ENCODE measurements around the gene CLRN3.

CLRN3 gene

DNA sequence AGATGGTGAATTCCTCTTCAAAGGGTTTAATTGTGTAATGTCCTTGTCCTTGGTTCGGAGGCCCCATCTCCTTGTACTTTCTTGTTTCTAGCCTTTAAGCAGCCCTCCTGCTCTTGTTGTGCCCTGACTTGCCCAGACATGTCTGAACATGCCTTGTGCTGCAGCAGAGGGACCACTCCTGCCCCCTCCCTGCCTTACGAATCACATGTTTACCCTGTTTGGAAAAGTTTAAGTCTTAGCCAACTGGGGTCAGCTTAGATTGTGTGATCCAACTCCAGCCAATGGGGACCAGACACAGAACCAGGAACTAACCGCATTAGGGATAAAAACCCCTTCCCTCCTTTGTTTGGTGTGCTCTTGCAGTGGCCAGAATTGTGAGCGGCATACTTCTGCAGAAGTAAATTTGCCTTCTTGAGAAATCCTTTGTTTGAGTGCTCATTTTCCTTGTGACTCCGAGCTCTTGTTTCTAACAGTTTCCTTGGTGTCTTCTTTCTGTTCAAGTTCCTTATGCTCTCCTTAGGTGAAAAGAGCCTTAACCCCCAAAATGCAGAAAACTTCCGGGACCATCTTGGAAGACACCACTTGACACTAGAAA lies 29.4 kb downstream of the CLRN3 start:
- no peaks in the 10 kb centered on the region for H3K36me3 ChIP-seq (ENCODE audit: insufficient read depth, low read depth, low read length)
- no peak overlapping the region for H3K27ac ChIP-seq (ENCODE audit: low read length)
- H3K9ac ChIP-seq (ENCODE audit: low read depth, low read length) = no peak overlapping the region
- peaks cover 15% of the 10 kb centered on the region for H3K9me3 ChIP-seq (ENCODE audit: insufficient read depth, low read depth, low read length)
- no peaks in the 10 kb centered on the region for H3K27me3 ChIP-seq (ENCODE audit: insufficient read depth, low read length)
- H3K4me3 ChIP-seq (ENCODE audit: low read length) = no peak overlapping the region
- H3K4me1 ChIP-seq (ENCODE audit: insufficient read depth, low read length) = no peaks in the 10 kb centered on the region

DNA sequence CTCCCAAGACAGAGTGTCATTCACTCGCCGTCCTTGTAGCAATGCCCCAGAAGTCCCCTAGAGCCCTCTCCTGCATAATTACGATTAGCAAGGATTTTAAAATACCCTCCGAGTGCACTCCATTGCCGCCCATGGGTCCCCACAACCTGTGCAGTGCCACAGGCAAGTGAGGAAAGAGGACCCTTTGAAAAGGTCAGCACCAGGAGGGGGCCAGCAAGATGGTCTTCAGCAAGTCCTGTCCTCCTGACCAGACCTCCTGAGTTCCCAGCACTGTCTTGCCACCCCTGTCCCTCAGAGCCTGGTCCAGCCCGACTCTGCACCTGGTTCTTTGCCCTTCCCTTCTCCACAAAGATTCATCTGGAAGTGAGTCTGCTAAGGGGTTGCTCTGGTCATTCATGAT lies 32.1 kb downstream of the CLRN3 start:
- no peaks in the 10 kb centered on the region for H3K27me3 ChIP-seq (ENCODE audit: insufficient read depth, low read length)
- H3K4me1 ChIP-seq (ENCODE audit: insufficient read depth, low read length) = no peaks in the 10 kb centered on the region
- H3K27ac ChIP-seq (ENCODE audit: low read length) = no peak overlapping the region
- peaks cover 15% of the 10 kb centered on the region for H3K9me3 ChIP-seq (ENCODE audit: insufficient read depth, low read depth, low read length)
- H3K36me3 ChIP-seq (ENCODE audit: insufficient read depth, low read depth, low read length) = no peaks in the 10 kb centered on the region
- H3K9ac ChIP-seq (ENCODE audit: low read depth, low read length) = no peak overlapping the region
- no peak overlapping the region for H3K4me3 ChIP-seq (ENCODE audit: low read length)

DNA sequence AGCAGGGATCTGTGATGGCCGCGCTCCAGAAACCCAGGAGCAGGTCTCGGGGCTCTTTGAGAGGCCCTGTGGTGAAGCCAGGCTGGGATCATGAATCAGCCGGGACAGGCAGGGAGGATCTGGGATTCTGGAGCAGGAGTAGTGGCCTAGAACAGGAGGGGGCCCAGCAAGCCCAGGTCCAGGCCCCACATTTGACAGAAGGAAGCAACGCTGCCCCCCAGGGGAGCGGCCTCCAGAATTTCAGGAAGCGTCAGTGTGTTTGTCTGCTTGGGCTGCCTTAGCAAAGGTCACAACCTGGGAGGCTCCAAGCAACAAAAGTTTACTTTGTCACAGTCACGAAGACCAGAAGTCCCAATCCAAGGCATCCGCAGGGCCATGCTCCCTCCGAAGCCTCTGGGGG lies 36.8 kb downstream of the CLRN3 start:
- no peak overlapping the region for H3K27ac ChIP-seq (ENCODE audit: low read length)
- no peak overlapping the region for H3K9ac ChIP-seq (ENCODE audit: low read depth, low read length)
- no peaks in the 10 kb centered on the region; the same call in 1 of the 2 replicates for H3K27me3 ChIP-seq (ENCODE audit: insufficient read depth, low read length)

DNA sequence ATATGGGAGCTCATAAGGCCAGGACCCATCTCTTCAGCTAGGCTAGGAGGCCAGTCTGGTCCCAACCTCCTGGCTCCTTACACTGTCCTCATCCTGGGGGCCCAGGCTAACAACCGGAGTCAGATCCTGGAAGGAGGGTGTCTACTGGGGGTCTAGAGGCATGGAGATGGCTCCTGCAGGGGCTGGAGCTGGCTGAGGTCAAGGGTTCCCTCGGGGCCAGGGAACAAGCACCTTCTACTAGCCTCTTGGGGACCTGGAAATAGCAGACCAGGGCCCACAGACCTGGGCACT lies 37.2 kb downstream of the CLRN3 start:
- Histone ChIP-seq H3K27ac (ENCODE audit: low read length) (no peak overlapping the region), H3K27me3 (ENCODE audit: insufficient read depth, low read length) (no peaks in the 10 kb centered on the region; the same call in 1 of the 2 replicates), H3K9ac (ENCODE audit: low read depth, low read length) (no peak overlapping the region), H3K4me1 (ENCODE audit: insufficient read depth, low read length) (no peaks in the 10 kb centered on the region; the same call in 1 of the 2 replicates), H3K4me3 (ENCODE audit: low read length) (no peak overlapping the region), H3K9me3 (ENCODE audit: insufficient read depth, low read depth, low read length) (no peaks in the 10 kb centered on the region), H3K36me3 (ENCODE audit: insufficient read depth, low read depth, low read length) (no peaks in the 10 kb centered on the region)

More for the DNA sequence above, 36.8 kb downstream of the CLRN3 start:
- Histone ChIP-seq H3K4me1 (ENCODE audit: insufficient read depth, low read length) (no peaks in the 10 kb centered on the region), H3K36me3 (ENCODE audit: insufficient read depth, low read depth, low read length) (no peaks in the 10 kb centered on the region), H3K9me3 (ENCODE audit: insufficient read depth, low read depth, low read length) (no peaks in the 10 kb centered on the region), H3K4me3 (ENCODE audit: low read length) (no peak overlapping the region)

DNA sequence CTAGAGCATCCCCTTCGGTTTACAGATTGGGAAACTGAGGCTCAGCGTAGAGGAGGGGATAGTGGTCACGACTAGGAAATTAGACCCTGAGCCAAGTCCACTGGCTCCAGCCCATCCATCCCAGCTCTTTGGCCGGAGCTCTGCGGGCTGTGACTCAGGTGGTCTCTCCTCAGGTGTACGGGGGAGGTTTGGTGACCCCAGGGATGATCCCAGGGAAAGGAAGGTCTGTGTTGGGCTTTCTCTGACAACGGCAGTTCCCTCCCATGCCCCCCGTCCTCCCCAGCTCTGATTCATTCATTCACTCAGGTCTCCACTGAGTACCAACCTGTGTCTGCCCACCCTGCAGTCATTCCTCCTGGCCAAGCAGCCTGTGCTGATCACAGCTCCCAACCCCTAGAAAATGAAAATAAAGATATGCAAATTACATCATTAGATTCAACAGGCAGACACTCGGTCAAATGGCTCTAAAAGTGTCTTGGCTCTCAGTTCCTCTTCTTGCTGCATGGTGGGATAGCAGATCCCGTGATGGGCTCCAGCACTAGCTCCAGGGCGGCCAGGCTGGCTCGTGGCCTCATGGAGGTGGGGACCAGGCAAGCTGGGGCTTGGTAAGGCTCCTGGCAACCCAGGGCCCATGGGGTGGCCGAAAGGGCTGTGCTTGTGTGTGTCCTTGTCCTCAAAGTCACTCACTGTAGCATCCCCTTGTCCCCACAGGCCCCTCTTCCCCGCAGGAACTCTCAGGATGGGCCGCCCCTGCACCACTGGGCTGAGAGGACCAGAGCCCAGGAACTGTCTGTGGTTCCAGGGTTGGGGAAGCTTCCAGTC lies 37.8 kb downstream of the CLRN3 start:
- no peaks in the 10 kb centered on the region; the same call in 1 of the 2 replicates for H3K27me3 ChIP-seq (ENCODE audit: insufficient read depth, low read length)
- no peak overlapping the region for H3K27ac ChIP-seq (ENCODE audit: low read length)
- H3K4me1 ChIP-seq (ENCODE audit: insufficient read depth, low read length) = peaks cover 4% of the 10 kb centered on the region; the same call in 1 of the 2 replicates
- H3K4me3 ChIP-seq (ENCODE audit: low read length) = no peak overlapping the region
- H3K36me3 ChIP-seq (ENCODE audit: insufficient read depth, low read depth, low read length) = no peaks in the 10 kb centered on the region
- no peaks in the 10 kb centered on the region for H3K9me3 ChIP-seq (ENCODE audit: insufficient read depth, low read depth, low read length)
- no peak overlapping the region for H3K9ac ChIP-seq (ENCODE audit: low read depth, low read length)

DNA sequence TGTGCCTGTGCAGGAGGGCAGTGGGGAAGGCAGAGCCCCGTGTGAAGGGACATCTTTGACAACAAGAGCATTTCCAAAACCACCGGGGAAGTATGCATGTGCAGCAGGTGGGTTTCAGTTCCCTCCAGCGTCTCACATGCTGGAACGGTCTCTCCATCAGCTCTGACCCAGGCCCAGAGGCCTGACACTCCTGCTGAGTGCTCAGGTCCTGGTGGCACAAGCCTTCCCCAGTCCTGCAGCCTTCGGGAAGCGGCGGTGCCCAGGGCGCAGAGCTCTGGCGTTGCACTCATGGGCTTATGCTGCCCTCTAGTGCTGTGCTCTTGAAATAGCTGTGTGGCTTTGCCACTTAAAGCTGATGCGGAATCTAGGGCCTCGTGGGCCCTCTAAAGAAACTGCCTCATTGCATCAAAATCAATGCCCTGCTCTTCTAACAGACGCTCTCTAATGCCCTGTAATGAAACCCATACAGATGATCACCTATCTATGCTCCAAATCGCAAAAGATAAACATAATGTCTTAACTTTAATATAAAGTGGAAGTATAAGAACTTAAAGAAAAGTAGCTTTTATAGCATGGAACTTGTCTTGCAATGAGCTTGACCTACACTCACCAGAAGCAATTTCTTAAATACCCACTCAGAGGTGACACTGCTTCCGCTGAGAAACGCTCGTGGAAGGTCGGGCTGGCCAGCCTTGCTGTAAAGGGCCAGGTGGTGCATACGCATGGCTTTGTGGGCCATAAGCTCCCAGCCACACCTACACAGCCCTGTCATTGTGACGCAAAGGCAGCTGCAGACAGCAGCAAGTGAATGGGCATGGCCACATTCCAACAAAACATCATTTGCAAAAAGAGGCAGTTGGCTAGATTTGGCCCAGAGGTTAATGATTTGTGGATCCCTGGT lies 38.6 kb downstream of the CLRN3 start:
- Histone ChIP-seq H3K27me3 (ENCODE audit: insufficient read depth, low read length) (no peaks in the 10 kb centered on the region; the same call in 1 of the 2 replicates), H3K4me1 (ENCODE audit: insufficient read depth, low read length) (peaks cover 4% of the 10 kb centered on the region; the same call in 1 of the 2 replicates), H3K36me3 (ENCODE audit: insufficient read depth, low read depth, low read length) (no peaks in the 10 kb centered on the region), H3K27ac (ENCODE audit: low read length) (no peak overlapping the region), H3K9ac (ENCODE audit: low read depth, low read length) (no peak overlapping the region), H3K4me3 (ENCODE audit: low read length) (no peak overlapping the region), H3K9me3 (ENCODE audit: insufficient read depth, low read depth, low read length) (no peaks in the 10 kb centered on the region)

DNA sequence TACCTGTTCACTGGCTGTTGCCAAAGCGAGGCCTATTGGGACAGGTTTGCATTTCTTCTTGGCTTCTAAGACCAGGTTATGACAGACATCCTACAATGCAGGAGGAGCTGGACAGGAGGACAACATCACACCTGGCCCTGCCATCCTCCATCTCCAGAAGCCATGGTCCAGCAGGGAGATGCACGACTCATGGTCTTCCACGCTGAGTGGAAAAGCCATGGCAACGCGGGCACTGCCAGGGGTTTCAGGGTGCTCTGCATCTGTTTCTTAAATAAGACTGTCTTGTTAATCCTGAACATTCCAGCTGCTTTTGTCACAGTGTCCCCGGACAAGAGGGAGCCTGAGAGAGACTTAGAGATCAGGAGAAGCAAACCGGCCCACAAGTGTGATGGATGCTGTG lies 40.3 kb downstream of the CLRN3 start:
- Histone ChIP-seq H3K4me3 (ENCODE audit: low read length) (no peak overlapping the region), H3K9me3 (ENCODE audit: insufficient read depth, low read depth, low read length) (no peaks in the 10 kb centered on the region), H3K27ac (ENCODE audit: low read length) (no peak overlapping the region)

DNA sequence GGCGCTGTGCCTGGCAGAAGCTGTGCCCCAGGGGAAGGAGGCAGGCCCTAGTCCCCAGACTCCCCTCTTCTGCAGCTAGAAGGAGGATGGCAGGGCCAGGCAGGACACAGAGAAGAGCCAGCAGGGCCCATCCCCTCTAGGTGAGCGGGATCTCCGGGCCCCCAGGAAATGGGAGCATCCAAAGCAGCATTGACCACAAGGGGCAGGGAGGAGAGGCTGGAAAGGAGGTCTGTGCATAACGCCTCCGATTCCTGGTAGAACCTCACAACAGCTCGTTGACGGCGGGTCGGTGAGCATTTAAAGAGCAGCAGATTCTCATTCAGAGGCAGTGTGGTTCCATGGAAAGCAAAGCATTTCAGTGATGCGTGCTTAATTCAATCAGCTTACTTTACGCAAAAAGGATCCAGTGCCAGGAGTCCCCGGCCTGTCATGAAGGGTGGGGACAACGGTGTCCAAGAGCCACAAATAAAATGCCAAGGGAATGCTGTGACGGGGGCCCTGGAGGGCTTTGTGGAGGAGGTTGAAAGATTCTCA lies 41.0 kb downstream of the CLRN3 start:
- Histone ChIP-seq H3K9me3 (ENCODE audit: insufficient read depth, low read depth, low read length) (no peaks in the 10 kb centered on the region), H3K27me3 (ENCODE audit: insufficient read depth, low read length) (no peaks in the 10 kb centered on the region; the same call in 1 of the 2 replicates), H3K27ac (ENCODE audit: low read length) (no peak overlapping the region), H3K4me1 (ENCODE audit: insufficient read depth, low read length) (peaks cover 4% of the 10 kb centered on the region; the same call in 1 of the 2 replicates), H3K9ac (ENCODE audit: low read depth, low read length) (no peak overlapping the region), H3K36me3 (ENCODE audit: insufficient read depth, low read depth, low read length) (no peaks in the 10 kb centered on the region), H3K4me3 (ENCODE audit: low read length) (no peak overlapping the region)

More for the DNA sequence above, 40.3 kb downstream of the CLRN3 start:
- Histone ChIP-seq H3K4me1 (ENCODE audit: insufficient read depth, low read length) (peaks cover 4% of the 10 kb centered on the region; the same call in 1 of the 2 replicates), H3K27me3 (ENCODE audit: insufficient read depth, low read length) (no peaks in the 10 kb centered on the region; the same call in 1 of the 2 replicates), H3K36me3 (ENCODE audit: insufficient read depth, low read depth, low read length) (no peaks in the 10 kb centered on the region), H3K9ac (ENCODE audit: low read depth, low read length) (no peak overlapping the region)

DNA sequence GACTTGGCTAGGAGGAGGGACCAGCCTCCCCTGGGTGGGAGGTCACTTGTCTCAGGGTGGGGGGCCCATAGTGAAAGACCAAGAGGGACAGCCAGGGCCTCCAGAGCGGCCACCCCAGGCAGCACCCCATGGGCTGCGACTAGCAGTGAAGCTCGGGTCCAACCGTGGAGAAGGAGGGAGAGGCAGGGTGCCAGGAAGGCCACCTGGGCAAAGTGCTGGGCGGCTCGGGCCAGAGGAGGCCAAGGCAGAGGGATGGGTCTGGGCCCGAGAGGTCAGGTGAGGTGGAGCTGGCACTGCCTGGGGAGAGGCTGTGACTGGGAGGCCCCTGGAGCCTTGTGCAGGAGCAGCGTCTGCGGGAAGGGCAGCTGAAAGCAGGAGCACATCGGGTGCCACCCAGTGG lies 41.8 kb downstream of the CLRN3 start:
- Histone ChIP-seq H3K4me1 (ENCODE audit: insufficient read depth, low read length) (peaks cover 4% of the 10 kb centered on the region; the same call in 1 of the 2 replicates), H3K9me3 (ENCODE audit: insufficient read depth, low read depth, low read length) (no peaks in the 10 kb centered on the region), H3K36me3 (ENCODE audit: insufficient read depth, low read depth, low read length) (no peaks in the 10 kb centered on the region), H3K27ac (ENCODE audit: low read length) (no peak overlapping the region), H3K27me3 (ENCODE audit: insufficient read depth, low read length) (no peaks in the 10 kb centered on the region; the same call in 1 of the 2 replicates), H3K9ac (ENCODE audit: low read depth, low read length) (no peak overlapping the region), H3K4me3 (ENCODE audit: low read length) (no peak overlapping the region)

DNA sequence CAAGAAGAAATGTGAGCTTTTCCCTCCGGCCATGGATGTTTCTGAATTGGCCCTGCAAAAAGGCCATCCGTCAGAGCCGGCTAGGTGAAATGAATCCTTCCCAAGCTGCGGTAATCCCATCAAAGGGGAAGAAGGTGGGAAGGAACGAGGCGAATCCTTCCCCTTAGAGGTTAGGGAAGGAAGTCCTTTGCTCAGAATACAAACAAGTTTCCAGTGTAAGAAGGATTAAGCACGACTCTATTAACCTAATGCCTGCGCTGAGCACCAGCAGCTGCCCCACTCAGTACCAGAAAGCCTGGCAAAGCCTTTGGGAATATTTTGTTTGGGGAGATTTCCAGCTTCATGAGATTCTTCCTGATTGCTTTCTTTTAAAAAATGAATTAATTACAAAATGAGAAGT lies 42.8 kb downstream of the CLRN3 start:
- H3K9me3 ChIP-seq (ENCODE audit: insufficient read depth, low read depth, low read length) = no peaks in the 10 kb centered on the region
- H3K36me3 ChIP-seq (ENCODE audit: insufficient read depth, low read depth, low read length) = no peaks in the 10 kb centered on the region
- H3K4me1 ChIP-seq (ENCODE audit: insufficient read depth, low read length) = peaks cover 4% of the 10 kb centered on the region; the same call in 1 of the 2 replicates
- H3K4me3 ChIP-seq (ENCODE audit: low read length) = no peak overlapping the region
- H3K27me3 ChIP-seq (ENCODE audit: insufficient read depth, low read length) = no peaks in the 10 kb centered on the region; the same call in 1 of the 2 replicates
- no peak overlapping the region for H3K9ac ChIP-seq (ENCODE audit: low read depth, low read length)
- H3K27ac ChIP-seq (ENCODE audit: low read length) = no peak overlapping the region

DNA sequence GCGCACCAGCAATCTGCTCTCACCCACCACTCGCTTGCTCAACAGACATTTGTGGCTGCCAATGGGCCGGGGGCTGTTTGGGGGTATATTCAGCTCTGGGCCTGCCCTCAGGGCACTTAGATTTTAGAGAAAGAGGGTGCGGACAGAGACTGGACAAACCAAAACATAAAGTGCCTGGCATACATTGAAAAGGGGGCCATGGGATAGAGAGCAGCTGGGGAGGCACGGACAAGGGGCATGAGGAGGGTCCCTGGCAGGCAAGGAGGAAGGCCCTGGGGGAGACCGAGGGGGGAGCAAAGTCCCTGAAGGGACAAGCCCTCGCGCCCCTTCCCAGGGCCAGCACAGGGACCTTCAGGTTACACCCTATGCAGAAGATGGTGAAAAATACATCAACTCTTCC lies 43.5 kb downstream of the CLRN3 start:
- Histone ChIP-seq H3K27me3 (ENCODE audit: insufficient read depth, low read length) (no peaks in the 10 kb centered on the region; the same call in 1 of the 2 replicates), H3K27ac (ENCODE audit: low read length) (no peak overlapping the region), H3K9me3 (ENCODE audit: insufficient read depth, low read depth, low read length) (no peaks in the 10 kb centered on the region), H3K36me3 (ENCODE audit: insufficient read depth, low read depth, low read length) (no peaks in the 10 kb centered on the region), H3K4me3 (ENCODE audit: low read length) (no peak overlapping the region), H3K9ac (ENCODE audit: low read depth, low read length) (no peak overlapping the region), H3K4me1 (ENCODE audit: insufficient read depth, low read length) (peaks cover 4% of the 10 kb centered on the region; the same call in 1 of the 2 replicates)
